ENCODE results near the gene CCND2.

DNA sequence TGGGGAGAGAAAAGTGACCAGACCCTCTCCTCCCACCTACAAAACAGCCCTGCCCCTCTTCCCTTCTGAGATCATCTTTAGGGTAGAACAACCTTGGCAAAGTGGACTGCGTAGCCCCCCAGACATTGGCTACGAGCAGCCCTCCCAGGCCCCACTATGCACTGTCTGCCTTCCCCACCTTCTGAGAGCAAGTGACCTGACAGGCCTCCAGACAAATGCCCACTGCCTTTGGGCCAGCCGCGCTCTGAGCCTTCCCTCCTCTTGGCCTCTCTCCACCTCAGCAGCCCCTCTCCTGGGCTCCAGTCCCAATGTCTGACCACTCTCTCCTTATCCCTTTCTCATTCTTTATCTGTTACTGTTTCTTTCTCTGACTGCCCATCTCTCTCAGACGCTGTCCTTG is 46.5 kb upstream of the CCND2 start:
- TF ChIP-seq, protein P1, sequence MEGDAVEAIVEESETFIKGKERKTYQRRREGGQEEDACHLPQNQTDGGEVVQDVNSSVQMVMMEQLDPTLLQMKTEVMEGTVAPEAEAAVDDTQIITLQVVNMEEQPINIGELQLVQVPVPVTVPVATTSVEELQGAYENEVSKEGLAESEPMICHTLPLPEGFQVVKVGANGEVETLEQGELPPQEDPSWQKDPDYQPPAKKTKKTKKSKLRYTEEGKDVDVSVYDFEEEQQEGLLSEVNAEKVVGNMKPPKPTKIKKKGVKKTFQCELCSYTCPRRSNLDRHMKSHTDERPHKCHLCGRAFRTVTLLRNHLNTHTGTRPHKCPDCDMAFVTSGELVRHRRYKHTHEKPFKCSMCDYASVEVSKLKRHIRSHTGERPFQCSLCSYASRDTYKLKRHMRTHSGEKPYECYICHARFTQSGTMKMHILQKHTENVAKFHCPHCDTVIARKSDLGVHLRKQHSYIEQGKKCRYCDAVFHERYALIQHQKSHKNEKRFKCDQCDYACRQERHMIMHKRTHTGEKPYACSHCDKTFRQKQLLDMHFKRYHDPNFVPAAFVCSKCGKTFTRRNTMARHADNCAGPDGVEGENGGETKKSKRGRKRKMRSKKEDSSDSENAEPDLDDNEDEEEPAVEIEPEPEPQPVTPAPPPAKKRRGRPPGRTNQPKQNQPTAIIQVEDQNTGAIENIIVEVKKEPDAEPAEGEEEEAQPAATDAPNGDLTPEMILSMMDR (IDR thresholded peaks at IDR 0.05), result no peak
- TF ChIP-seq POLR2A (IDR thresholded peaks at IDR 0.05), result no peak
- TF ChIP-seq EP300 (IDR thresholded peaks at IDR 0.05), result no peak

Data from ovary (tissue), 3 donors.